NK-92 (cell line): ENCODE data around the gene TICAM1.
"Not testable (repeated sequence)": the region's sequence is repeated elsewhere in the genome, so short reads cannot be mapped to it uniquely, and the experiment has no call there.

Experiments
- DNase-seq: peaks from one replicate; lab custom pipeline; 2025; ENCODE audit not compliant: unreplicated experiment; lab: John Stamatoyannopoulos, UW

TICAM1 gene

GRCh38 chr19:4805140-4805539, 26.4 kb downstream of the TICAM1 start:
- DNase-seq, result not testable (repeated sequence)

DNA sequence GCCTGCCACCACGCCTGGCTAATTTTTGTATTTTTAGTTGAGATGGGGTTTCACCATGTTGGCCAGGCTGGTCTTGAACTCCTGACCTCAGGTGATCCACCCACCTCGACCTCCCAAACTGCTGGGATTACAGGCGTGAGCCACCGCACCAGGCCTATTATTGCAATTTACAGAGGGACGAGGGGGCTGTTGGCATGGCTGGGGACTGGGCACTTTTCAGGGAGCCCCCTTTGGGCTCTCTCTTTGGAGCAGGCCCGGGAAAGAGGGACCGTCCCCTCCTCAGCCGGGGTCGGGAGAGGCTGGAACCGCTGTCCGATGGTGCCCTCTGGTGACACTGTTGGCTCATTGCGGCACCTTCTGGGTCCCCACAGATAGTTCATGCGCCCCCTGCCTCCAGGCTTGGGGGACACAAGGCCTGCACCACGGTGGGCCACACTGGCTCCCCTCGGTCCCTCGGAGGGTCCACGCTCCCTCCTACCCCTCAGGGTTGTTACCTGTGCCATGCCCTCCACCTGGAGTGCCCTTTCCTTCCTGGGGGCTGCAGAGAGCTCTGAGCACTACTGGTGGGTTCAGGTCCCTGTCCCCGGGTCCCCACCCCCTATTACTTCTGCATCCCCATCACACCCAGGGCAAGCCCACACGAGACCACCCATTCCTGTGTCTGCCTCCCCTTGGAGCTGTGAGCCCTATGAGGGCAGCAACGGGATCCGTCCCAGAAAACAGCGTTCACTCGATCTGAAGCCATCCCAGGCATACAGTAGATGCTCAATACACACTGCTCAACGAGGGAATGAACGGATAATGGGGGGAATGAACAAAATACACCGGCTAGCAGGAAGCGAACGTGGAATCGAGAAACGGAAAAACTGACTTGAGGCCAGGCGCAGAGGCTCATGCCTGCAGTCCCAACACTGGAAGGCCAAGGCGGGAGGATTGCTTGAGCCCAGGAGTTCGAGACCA, 27.5 kb downstream of the TICAM1 start:
- no peak for DNase-seq

DNA sequence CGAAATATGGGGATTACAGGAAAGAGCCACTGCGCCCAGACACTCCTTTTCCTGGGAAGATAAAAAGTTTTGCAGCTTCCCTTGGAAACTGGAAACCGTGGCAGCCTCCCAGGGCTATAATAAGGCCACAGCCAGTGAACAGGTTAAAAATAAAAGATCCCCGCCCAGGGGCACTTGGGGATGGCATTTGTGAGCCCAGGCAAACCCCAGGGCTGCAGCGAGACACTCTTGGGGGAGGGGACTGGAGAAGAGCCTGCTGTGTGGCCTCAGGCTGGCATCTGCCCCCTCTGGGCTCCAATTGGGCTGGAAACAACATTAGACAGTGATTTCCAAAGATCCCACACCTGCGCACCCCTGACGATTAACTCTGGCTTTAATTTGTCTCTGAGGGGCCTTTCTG, 28.8 kb downstream of the TICAM1 start:
- DNase-seq, result no peak

GRCh38 chr19:4801085-4801619, 30.4 kb downstream of the TICAM1 start:
- no peak for DNase-seq

DNA sequence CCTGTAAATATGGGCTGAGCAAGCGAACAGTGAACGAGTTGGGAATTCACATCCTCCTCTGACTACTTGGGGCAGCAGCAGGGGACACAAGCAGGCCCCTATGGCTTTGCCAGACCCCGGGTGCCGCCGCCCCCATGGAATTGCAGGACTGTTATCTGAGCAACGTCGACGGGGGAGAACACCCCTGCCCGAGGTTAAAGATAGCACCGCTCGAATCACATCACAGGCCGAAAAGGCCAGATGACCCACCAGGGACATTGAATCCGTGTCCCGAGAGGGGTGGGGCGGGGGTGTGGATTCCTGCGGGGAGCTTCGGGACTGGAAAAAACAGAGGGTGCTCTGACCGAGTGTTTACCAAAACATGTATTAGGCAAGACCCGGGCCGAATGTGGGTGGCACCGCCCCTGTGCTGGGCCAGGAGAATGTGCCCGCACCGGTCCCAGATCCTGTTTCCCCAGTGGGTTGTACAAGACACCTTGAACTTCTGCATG, 30.9 kb downstream of the TICAM1 start:
- DNase-seq, result no peak

DNA sequence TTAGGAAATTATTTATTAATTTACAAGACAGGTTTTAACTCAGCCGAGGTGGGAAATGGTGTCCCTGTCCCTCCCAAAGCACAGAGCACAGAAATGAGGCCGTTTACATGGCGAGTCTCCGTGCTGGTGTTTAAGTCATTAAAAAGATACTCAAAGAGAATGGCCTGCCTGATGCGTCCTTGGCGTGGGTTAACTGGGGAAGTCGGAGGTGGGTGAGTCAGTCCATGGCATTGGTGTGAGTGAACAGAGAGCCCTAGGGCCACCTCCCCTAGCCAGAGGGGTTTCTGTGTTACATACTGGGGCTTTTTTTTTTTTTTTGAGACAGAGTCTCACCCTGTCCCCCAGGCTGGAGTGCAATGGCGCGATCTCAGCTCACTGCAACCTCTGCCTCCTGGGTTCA, 36.1 kb downstream of the TICAM1 start:
- no peak for DNase-seq

DNA sequence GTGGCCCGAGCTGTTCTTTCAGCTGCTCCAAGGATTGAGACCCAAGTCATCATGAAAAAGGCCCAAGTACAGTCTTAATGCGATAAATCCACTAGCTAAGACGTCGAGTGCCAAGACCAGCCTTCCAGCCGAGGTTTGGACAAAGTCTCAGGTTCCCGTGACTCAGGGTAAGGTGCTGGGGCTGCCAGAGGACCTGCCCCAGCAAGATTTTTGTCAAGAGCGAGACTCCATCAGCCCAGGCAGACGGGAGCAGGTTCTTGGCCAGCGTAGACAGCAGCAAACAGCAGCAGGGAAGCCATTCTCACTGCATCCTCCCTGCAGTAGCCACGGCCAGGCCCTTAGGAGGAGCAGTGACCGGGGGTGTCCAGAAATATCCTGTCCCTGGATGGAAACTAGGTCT, 36.5 kb downstream of the TICAM1 start:
- DNase-seq, result no peak

DNA sequence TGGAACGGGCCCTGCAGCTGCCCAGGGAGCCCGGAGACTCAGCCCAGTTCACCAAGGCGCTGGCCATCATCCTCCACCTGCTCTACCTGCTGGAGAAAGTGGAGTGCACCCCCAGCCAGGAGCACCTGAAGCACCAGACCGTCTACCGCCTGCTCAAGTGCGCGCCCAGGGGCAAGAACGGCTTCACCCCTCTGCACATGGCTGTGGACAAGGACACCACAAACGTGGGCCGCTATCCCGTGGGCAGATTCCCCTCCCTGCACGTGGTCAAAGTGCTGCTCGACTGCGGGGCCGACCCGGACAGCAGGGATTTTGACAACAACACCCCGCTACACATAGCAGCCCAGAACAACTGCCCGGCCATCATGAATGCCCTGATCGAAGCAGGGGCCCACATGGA, 38.2 kb downstream of the TICAM1 start:
- not testable (repeated sequence) for DNase-seq

DNA sequence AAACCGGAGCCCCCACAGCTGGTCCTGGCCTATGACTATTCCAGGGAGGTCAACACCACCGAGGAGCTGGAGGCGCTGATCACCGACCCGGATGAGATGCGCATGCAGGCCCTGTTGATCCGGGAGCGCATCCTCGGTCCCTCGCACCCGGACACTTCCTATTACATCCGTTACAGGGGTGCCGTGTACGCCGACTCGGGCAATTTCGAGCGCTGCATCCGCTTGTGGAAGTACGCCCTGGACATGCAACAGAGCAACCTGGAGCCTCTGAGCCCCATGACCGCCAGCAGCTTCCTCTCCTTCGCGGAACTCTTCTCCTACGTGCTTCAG, 38.7 kb downstream of the TICAM1 start:
- DNase-seq, result not testable (repeated sequence)

DNA sequence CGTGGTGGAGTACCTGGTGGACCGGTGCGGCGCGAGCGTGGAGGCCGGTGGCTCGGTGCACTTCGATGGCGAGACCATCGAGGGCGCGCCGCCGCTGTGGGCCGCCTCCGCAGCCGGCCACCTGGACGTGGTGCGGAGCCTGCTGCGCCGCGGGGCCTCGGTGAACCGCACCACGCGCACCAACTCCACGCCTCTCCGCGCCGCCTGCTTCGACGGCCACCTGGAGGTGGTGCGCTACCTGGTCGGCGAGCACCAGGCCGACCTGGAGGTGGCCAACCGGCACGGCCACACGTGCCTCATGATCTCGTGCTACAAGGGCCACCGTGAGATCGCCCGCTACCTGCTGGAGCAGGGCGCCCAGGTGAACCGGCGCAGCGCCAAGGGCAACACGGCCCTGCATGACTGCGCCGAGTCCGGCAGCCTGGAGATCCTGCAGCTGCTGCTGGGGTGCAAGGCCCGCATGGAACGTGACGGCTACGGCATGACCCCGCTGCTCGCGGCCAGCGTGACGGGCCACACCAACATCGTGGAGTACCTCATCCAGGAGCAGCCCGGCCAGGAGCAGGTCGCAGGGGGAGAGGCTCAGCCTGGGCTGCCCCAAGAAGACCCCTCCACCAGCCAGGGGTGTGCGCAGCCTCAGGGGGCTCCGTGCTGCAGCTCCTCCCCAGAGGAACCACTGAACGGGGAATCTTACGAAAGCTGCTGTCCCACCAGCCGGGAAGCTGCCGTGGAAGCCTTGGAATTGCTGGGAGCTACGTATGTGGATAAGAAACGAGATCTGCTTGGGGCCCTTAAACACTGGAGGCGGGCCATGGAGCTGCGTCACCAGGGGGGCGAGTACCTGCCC, 39.3 kb downstream of the TICAM1 start:
- not testable (repeated sequence) for DNase-seq

GRCh38 chr19:4791183-4792018, 40.1 kb downstream of the TICAM1 start, which contains the start of gene FEM1A:
Gene FEM1A, plus strand, starts transcription at chr19:4791734. Its CDS starts 121 bp downstream, at chr19:4791855.
- DNase-seq, result peak; percentile 92

GRCh38 chr19:4786412-4787016, 45.0 kb downstream of the TICAM1 start:
- not testable (repeated sequence) for DNase-seq

DNA sequence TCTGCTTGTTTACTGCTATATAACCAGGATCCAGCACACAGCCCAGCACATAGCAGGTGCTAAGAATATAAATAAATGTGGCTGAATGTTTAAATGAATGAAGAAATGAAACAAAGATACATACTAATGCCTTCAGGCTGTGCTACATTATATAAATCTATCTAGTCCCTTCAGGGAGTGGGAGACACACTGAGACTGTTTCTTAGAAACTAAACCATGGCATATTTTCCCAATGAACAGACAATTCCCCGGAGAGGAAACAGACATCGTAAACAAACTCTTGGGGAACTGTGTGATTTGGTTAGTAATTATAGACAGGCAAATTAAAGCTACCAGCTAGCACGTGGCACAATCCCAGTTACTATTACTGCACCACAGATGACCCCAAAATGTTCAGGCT, 49.7 kb downstream of the TICAM1 start:
- DNase-seq, result no peak

DNA sequence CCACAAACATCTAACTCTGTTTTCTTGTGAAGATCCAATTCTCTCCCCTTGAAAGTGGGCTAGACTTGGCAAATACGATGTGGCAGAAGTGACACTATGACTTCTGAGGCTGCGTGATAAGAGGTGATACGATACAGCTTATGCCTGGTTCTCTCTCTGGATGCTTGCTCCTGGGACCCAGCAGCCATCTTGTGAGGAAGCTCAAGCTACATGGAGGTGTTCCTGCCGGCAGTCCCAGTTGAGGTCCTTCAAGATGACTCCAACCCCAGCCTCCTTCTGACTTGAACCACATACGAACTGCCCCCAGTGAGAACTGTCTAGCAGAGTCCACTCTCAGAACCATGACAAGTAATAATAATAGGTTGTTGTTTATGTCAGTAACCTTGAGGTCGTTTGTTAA, 50.7 kb downstream of the TICAM1 start:
- DNase-seq, result no peak

- DNase-seq, result not testable (repeated sequence)
Measured at GRCh38 chr19:4778124-4778523, 53.4 kb downstream of the TICAM1 start.

- no peak for DNase-seq
Measured at GRCh38 chr19:4776436-4777211, 54.9 kb downstream of the TICAM1 start.

- DNase-seq, result no peak
Measured at GRCh38 chr19:4775627-4776152, 55.8 kb downstream of the TICAM1 start.

- DNase-seq, result no peak
Measured at GRCh38 chr19:4774136-4774535, 57.4 kb downstream of the TICAM1 start.

GRCh38 chr19:4773047-4773640, 58.4 kb downstream of the TICAM1 start:
- DNase-seq, result no peak
